ENCODE data around the gene PCDHGB4. TPM values are rescaled to one million over a fixed set of nuclear protein-coding genes. Genes with fewer than 3 reads are reported as not detected.

PCDHGB4 gene
- total and polyA plus RNA-seq, 10 of the 15 experiments (the other 5 are each of a cell fraction or from before 2014, with no cell fraction given) = 0.02 to 0.20 (median 0.04) TPM; not detected in 4

DNA sequence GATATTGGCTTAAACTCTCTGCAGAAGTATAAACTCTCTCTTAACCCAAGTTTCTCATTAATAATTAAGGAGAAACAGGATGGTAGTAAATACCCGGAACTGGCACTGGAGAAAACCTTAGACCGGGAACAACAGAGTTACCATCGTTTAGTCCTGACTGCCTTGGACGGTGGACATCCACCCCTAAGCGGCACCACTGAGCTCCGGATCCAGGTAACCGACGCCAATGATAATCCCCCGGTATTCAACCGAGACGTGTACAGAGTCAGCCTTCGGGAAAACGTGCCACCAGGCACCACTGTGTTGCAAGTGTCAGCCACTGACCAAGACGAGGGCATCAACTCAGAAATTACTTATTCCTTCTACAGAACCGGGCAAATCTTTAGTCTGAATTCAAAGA lies 11.1 kb downstream of the PCDHGB4 start (continued):
- TF ChIP-seq SKIL (IDR thresholded peaks at IDR 0.05; ENCODE audit: low read depth, poor library complexity, severe bottlenecking) = no peak

DNA sequence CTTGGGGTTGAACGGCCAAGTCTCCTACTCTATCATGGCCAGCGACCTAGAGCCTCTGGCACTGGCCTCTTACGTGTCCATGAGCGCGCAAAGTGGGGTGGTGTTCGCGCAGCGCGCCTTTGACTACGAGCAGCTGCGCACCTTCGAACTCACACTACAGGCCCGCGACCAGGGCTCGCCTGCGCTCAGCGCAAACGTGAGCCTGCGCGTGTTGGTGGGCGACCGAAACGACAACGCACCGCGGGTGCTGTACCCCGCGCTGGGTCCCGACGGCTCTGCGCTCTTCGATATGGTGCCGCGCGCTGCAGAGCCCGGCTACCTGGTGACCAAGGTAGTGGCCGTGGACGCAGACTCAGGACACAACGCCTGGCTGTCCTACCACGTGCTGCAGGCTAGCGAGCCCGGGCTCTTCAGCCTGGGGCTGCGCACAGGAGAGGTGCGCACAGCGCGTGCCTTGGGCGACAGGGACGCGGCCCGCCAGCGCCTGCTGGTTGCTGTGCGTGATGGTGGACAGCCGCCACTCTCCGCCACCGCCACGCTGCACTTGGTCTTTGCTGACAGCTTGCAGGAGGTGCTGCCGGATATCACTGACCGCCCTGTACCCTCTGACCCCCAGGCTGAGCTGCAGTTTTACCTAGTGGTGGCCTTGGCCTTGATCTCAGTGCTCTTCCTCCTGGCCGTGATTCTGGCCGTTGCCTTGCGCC lies 12.2 kb downstream of the PCDHGB4 start:
- Histone ChIP-seq H3K36me3 (ENCODE audit: control insufficient read depth in 2 of 2, insufficient read depth in 2 of 2, low read length in 1 of 2) (no peaks in the 10 kb centered on the region), H3K27me3 (replicated peaks in 1 of 2; ENCODE audit: control insufficient read depth in 2 of 2, insufficient read depth in 2 of 2, low read length in 1 of 2) (no peaks in the 10 kb centered on the region), H3K9ac (ENCODE audit: control insufficient read depth, insufficient read depth, low read length) (no peak overlapping the region), H3K79me2 (ENCODE audit: control insufficient read depth, insufficient read depth, low read length) (no peaks in the 10 kb centered on the region), H3K4me3 (no peak overlapping the region), H3K4me2 (ENCODE audit: control insufficient read depth, insufficient read depth) (no peak overlapping the region), H2AFZ (ENCODE audit: control insufficient read depth, low read depth, low read length) (no peak overlapping the region), H3K4me1 (ENCODE audit: control insufficient read depth, insufficient read depth, low read length) (no peaks in the 10 kb centered on the region), H3K9me3 (replicated peaks; ENCODE audit: control insufficient read depth, insufficient read depth, low read length) (peaks cover 18% of the 10 kb centered on the region; the same call in 2 of the 3 replicates), H4K20me1 (ENCODE audit: control insufficient read depth, insufficient read depth) (no peaks in the 10 kb centered on the region), H3K27ac (ENCODE audit: control insufficient read depth, insufficient read depth) (no peak overlapping the region)
- intact Hi-C loops (cut with micrococcal nuclease; ENCODE audit: unreplicated experiment) (no loop called here), in situ Hi-C loops (cut with MboI) (no loop called here)
- ChIA-PET SMC1A (ENCODE audit: uncharacterized antibody, unreplicated experiment) (no interaction called here), POLR2A (no interaction called here), RAD21 (ENCODE audit: unreplicated experiment) (no interaction called here), CTCF (interaction anchor here (1.0 kb wide), 2 partner anchors 12 to 29 kb away, joined by 4 read pairs; partner anchors contain the start of genes PCDHGB3 and PCDHGB4)
- DNase-seq (ENCODE audit: low read depth, low spot score) (no peak), ATAC-seq (no peak), FAIRE-seq (no peak)
- no TSS peak for BruUV-seq (replicated peaks)
- WGBS (ENCODE audit: insufficient coverage, insufficient replicate concordance, low lambda C conversion rate, missing lambda C conversion rate) = 88% methylated on average over 47 of the region's 61 CpGs
- TF ChIP-seq ATF7 (IDR thresholded peaks at IDR 0.05; ENCODE audit: low read depth) (no peak), BCL11A (IDR thresholded peaks at IDR 0.05; ENCODE audit: low read depth, low read length) (no peak), RBBP5 (conservative IDR thresholded peaks at IDR 0.05) (no peak)

All from GM12878 (cell line).